ENCODE results near the gene ISCU.
"Not testable (repeated sequence)": the region's sequence is repeated elsewhere in the genome, so short reads cannot be mapped to it uniquely, and the experiment has no call there.

ISCU gene

DNA sequence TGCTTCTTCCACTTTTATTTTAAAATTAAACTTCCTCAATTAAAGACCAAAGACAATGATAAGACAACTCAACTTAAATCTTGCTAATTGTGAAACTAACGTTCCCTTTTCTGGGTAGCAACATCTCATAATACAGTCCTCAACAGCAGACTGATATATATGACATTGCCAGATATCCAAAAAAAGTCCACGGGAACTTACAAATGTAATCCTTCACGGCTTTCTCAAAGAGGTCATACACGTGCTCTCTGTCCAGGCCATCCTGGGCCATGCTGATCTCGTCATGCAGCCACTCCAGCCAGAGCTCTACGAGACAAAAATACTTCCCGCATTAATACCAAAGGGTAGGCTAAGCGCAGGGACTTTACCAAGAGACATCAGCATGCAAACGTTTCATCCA lies 14.7 kb upstream of the ISCU start:
- DNase-seq, result no peak

DNA sequence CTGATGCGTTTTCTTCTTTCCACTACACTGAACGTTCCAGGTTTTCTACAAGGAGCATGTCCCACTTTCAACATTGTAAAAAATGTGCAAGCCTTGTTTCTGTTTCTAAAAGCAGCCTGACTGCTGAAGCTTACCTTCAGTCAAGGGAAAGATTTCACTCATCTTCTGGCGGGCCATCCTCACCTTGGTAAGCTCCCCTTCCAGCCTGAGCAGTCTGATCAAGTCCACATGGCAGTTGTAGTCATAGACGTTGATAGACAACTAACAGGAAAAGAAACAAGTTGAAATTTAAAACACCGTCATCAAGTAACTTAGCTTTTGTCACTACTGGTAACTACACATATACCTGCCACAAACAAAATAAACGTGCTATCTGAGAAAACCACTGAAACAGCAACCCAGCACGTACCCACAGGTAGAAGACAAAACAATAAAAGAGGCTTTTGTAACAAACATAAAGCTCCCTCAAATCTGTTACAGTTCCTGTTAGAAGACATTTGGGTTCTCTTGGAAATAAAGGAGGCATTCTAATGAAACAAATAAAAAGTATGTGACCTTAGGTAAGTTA lies 13.4 kb upstream of the ISCU start:
- no peak for DNase-seq

DNA sequence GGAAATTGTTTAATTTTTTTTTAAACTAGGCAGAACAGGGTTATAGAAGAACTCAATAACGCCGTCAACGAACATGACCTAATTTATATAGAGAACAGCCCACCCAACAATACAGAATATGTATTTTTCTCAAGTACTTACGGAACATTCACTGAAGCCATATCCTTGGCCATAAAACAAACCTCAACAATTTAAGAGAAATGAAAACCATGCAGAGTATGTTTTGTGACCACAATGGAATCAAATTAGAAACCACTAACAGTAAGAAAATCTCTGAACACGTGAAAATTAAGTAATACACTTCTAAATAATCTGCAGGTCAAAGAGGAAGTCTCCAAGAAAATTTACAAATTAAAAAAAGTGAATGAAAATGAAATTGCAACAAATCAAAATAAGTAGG lies 10.9 kb upstream of the ISCU start:
- DNase-seq, result no peak

DNA sequence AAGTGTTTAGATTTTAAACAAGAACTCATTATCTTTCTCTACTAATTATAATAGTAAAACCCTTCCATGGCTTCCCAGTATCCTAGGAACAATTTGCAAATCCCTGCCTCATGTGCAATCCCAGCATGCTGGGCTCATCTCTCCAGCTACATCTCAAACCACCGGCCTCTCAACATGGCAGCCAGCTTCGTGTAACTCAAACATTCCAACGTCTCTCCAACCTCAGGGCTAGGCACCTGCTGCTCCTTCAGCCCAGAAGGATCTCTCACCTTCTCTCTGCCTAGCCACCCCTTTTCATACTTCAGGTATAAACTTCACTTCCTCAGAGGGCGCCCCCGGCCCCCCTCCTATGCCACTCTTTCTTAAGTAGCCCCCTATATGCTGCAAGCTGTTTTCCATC lies 8.6 kb upstream of the ISCU start:
- DNase-seq, result no peak

DNA sequence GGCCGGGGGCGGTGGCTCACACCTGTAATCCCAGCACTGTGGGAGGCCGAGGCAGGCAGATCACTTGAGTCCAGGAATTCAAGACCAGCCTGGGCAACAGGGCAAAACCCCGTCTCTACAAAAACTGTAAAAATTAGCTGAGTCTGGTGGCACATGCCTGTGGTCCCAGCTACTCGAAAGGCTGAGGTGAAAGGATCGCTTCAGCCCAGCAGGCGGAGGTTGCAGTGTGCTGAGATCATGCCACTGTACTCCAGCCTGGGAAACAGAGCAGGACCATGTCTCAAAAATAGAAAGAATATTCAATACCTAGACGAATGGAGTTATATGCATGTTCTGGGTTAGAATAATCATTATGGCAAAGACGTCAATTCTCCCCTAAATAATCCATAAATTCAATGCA lies 7.0 kb upstream of the ISCU start:
- DNase-seq, result not testable (repeated sequence)

DNA sequence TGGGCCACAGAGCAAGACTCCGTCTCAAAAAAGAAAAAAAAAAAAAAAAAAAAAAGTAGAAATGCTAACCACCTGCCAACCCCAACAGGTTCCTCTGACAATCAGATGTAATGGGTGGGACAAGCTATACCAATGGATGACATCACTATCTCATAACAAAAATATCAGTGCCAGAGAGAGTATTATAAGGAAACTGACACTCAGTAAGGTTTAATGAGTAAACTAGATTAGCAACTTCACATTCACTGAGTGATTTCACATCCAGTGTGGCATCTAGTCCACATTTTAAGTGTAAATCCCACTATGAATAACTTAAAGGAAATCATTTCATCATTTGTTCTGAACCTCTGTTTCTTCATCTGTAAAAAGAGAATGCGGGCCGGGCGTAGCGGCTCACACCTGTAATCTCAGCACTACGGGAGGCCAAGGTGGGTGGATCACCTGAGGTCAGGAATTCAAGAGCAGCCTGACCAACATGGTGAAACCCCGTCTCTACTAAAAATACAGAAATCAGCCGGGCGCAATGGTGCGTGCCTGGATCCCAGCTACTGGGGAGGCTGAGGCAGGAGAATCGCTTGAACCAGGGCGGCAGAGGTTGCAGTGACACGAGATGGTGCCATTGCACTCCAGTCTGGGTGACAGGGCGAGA lies 3.3 kb upstream of the ISCU start:
- no peak for DNase-seq

DNA sequence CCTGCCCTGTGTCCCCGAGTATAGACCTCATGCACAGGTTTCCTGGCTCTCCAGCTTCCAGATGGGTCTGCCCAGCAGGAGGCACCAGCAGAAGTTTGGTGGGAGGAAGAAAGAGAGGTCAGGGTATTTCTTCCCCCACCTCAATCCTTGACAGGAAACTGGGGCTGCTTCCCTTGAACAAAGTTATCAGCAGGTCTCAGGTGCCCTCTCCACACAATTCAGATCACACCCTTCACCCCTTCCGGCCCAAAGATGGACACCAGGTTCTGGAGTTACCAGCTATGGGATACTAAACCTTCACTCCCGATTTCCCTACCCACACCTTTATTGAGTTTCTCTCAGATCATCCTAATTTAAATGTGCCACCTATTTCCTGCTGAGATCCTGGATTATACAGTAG lies 2.6 kb upstream of the ISCU start:
- DNase-seq, result no peak

DNA sequence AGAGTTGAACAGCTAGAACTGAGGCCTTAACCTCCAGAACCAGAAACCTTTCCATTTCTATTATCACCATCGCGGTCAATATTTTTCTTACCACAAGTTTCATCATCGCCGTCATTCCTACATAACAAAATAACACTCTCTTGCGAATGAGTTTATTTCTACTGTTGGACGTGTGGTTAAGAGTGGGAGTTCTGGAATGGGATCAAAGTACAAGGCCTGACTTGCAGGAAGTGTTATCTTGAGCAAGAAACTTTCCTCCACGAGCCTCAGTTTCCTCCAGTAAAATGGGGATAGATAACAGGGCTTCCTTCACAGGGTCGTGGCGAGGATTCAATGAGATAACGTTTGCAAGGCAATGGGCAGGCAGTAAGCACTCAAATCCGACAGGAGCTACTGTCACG lies 2.1 kb upstream of the ISCU start:
- peak in 1 of 2 experiments; percentile 20 for DNase-seq

DNA sequence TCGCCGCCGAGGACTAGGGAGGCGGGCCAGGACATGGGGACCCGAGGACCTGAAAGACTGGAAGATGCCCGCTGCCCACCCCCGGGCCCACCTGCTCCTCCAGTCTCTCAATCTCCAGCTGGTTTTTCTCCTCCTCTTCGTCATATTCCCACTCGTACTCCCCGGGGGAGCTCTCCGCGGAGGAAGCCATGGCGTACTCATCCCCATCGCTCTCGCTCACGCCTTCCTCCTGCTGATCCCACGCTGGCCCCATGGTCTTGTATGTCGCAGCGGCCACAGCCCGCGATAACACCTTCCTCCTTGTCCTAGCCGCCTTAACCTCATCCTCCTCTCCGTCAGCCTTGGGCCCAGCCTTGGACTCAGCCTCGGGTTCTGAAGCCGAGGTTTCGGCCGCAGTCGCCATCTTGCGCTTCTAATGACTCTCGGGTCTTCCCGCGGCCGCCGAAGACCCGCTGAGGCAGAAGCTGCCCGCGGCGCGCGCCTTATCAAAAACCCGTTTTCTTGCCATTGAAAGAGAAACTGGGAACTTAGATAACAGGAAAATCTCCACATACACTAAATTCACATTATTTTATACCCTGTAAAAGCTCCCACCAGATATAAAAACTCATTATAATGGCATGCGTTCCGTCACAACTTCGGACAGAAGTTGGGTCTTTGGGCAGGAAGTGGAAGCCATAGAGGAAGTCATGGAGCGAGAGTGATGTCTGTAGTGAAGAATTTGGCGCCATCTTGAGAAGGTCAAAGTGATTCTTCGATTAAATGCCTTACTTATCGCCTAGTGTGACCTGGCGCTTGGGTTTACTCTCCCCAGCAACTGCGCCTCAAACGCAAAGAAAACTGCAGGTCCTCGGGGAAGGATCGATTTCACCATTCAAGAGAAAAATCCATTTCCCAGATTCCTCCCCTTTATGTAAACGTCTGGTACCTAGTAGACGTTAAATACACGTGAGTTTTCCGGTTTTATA lies 1.4 kb upstream of the ISCU start, which contains the start of gene SART3:
TSS of gene SART3 (minus strand) at position 422 of the 968 bp plus-strand sequence. CDS start at position 403, 19 bp downstream.
- peak; percentile 96 to 97 for DNase-seq

DNA sequence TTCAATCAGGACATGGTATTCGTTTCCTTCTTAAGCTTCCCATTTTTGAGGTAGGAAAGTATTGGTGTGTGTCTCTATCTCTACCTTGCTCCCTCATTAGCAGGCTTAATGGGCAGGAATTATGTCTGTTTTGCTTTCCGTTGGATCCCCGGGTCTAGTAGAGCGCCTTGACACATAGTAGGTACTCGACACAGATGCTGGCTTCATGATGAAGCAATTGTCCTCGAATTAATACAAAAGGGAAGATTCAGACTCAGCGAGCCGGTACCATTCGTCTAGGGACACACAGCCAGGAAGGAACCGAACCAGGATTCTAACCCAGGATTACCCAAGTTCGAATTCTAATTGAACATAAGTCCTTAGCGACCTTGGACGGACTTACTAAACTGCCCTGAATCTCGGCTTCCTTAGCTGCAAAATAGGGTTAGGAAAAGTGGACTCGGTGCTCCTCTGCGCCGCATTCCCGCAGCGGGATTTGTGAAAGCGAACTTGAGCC lies 496 bp upstream of the ISCU start:
- DNase-seq, result no peak

DNA sequence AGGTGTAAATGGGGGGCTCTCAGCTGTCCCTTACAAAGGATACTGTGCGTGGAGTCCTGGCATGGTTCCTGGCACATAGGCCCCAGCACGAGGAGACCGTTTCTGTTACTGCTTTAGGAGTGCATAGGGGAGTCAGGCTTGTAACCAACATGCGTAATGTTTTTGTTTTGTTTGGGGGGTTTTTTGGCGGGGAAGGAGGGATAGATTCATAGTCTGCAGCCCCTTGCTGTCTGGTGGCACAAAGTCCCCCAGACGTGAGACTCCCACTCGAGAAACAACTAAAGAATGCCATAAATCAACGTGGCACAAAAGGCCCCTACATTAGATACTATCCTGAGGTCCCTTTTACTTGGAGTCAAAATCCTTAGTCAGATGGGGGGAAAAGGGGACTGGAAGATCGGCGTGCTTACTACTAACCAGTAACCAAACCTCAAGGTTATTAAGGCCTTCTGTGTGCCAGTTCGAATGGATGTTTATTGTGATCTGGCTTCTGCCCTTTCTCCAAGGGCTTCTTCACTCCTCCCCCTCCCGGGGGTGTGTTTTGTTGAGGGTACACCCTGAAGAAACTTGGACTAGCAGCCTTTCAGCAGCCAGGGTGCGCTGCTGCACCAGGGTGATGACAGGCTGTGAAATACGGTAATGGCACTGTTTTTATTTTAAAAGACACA lies 874 bp downstream of the ISCU start:
- DNase-seq, result peak; percentile 90 to 93

DNA sequence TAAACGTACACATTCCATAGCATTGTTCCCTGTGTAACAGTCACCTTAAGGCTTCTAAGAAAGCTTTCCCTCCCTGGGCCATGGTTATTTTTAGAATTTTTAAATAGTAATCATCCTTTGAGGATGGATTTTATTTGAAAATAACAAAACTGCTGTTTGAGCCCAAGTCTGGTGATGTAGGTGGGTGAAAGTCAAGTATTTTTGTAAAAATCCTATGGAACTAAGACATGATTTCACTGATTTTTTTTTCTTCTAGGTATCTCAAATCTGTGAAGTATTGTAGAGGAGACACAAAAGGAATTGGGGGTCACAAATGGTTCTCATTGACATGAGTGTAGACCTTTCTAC lies 1.4 kb downstream of the ISCU start:
- DNase-seq, result no peak

DNA sequence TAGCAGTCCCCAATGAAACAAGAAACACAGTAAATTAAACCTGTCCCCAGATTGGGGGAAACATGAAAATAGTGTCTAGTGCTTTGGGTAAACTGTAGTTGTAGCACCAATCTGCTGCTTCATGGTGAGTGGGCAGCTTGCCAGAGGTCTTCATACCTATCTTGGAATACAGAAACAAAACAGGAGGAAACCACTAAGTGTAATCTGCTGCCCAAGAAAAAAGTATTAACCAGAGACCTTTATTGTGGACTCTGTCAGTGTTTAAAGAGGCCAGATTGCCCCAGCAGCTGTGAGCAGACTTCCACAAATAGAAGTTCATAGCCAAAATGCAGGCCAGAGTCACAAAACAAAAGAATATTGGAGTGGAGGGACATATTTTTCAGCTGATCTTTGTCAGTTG lies 2.3 kb downstream of the ISCU start:
- no peak for DNase-seq

DNA sequence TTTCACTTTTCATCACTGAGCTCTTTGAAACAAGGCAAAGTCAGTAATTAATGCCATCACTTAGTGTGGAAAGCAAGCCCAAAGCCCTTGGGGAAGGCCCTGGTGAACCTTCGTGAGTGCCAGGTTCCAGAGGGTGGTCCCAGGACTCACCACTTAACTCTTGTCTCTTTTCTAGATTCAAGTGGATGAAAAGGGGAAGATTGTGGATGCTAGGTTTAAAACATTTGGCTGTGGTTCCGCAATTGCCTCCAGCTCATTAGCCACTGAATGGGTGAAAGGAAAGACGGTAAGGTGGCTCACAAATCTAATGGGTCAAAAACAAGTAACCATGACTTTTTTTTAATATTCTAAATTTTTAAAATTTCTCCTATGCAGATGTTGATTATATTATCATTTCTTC lies 2.8 kb downstream of the ISCU start:
- no peak for DNase-seq

DNA sequence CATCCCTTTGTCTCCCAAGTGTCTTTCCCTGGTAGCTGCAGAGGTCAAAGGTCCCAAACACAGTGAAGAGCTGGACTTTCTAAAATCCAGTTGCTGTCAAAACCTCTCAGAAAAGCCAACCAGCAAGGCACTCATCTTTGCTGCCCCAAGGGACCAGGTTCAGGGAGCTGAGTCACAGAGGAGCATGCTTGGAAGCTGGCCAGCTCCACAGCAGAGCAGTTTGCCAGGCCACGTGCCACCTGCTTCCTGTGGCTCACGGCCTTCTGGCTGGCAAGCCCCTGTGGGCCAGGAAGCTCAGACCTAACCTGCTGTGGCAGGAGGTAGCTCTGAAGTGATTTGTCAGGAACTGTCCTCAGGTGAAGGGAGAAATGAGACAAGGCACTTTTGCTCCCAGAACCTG lies 3.6 kb downstream of the ISCU start:
- peak; percentile 30 to 38 for DNase-seq

DNA sequence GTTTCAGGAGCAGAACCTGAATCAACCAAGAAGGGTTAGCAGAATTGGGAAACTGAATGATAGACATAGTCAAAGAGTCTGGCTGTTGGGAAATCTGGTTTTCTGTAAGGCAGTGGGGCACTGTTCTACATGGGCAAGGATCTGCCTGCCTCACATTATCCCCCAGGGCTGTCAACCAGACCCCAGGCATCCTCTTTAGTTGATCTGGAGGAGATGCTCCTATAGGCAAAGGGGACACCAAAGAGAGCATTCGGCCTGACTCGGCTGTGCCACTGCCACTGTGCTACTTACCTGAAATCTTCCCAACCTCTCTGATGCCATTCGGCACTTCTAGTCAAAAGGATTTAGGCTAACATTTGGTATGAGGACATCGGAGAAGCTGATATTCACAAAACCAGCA lies 4.1 kb downstream of the ISCU start:
- no peak for DNase-seq

DNA sequence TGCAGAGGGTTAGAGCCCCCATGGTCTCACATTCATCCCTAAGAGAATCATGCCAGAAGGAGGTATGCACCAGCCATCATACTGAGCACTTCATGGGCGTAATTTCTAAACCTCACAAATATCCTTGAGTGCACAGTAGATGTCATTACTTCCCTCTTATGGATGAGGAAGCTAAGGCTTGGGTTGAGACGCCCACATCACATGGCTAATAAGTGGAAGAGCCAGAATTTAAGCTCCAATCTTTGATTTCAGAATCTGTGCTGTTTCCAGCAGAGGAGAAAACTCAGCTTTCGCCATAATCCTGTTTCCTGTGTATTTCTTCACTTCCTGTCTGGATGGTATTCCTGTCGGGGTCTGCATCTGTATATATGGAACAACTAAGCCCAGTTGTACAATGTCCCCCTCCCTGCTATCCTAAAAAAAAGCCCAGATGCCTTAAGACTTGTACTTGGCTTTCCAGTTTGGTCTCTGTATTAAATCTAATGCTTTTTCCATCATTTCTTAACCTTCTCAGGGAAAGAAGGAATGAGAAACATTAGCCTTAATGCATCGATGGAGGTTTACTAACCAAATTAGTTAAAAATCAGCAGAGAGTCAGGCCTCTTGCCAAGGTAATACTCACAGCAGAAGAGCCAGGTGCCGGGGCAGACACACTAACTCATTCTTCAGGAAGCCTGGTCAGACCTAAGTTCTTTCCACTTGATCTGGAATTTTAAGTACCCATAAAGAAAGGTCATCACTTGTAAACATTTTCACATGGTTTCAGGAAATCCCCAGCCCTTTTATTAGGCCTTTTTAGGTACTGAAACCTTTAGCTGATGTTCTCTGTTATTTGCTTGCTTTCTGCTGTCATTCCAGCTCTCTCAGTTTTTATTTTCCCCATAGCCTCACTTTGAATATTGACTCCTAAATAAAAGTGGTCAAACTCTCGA lies 5.3 kb downstream of the ISCU start:
- DNase-seq, result peak in 1 of 2 experiments; percentile 4

DNA sequence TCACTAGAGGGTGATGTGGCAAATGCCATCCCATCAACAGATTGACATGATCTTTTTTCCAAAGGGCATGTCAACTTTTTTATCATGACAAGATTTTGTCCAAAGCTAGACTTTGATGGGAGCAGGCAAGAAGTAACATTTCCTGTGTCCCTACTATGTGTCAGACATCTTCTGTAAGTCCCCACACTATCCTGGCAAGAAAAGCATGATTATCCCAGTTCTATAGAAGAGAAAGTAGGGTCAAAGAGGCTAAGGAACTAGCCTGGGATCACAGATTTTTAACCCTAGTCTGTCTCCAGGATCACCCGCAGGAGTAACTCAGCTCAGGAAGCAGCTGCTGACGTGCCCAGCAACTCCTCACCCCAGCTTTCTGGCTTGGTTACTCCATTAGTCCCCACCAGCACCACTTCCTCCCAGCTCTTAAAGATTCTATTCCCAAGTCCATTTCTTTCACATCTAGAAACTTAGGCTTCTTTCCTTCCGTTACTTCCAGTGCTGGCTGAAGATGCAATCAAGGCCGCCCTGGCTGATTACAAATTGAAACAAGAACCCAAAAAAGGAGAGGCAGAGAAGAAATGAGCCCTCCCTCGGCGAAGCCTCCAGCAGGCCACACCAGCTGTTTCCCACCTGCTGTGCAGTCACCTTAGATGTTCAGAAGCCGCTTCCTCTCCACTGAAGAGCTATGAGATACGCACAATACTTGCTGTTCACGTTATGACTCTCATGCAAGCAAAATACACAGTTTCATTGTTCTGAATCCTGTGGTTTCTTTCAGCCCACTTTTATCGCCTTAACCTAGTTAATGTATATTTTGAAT lies 6.2 kb downstream of the ISCU start:
- peak in 1 of 2 experiments; percentile 24 for DNase-seq

DNA sequence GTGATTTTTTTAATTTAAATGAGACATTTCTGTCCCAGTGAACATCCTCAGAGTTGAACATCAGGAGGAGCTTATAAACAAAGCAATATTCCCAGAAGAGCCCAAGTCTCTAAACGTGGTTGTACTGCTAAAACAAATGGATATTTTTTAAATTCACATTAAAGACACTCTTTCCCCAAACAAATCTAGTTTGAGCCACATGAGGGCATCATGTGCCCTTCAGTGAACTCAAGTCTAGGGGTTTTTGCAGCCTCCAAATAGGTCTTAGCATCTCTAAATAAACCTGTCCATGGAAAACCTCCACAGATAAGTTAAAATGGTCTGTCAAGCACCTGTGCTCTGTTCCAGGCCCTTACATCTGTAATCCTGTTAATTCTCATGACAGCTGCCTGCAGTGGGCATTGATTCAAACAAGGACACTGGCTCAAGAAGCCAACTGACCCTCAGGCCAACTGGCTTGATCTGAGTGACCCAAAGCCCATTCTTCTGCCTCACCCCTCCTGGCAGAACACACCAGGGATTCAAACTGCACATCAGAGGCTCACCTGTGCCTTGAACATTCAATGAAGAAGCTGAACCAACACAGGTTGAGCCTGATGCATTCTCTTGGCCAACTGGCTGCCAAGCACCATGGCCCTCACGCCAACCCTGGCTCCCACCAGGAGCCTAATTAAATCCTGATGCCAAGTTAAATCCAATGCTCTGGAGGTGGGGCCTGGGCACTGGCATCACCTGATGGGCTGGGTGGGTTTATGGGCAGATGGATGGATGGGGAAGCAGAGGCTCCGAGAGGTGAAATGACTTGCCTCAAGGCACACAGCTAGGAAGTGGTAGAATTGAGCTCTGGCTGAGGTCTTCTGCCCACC lies 8.6 kb downstream of the ISCU start:
- peak; percentile 55 to 65 for DNase-seq

DNA sequence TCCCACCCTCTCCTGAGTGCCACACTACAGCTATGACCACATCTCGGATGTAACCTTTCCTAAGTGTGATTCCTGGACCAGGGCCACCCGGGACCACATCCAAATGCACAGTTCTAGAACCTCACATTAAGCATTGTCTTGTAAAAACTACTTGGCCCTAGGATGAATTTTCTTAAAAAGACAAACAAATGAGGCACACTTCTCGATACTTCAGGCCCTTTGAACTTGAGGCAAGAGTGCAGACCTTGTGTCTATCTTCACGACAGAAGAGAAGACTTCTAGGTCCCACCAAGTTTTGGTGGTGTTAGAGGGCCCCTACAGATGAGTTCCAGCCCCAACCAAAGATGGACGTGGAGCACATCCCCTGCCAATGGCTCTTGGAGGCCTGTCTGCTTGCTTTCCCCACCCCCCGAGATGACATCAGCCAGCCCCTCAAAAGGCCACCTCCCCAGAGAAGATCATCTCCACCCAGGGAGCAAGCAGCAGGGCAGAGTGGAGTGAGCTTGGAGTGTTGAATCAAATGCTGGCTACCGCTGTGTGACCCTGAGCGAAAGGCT lies 9.3 kb downstream of the ISCU start:
- no peak for DNase-seq

All from Kasumi-1 (cell line).